ENCODE data around the gene TBC1D32. TPM values are rescaled to one million over a fixed set of nuclear protein-coding genes. Genes with fewer than 3 reads are reported as not detected.
"Not testable (repeated sequence)": the region's sequence is repeated elsewhere in the genome, so short reads cannot be mapped to it uniquely, and the experiment has no call there.

TBC1D32 gene
- total RNA-seq, 4 donors from 2014 or later, result 13.4 to 49.6 (median 22.6) TPM

DNA sequence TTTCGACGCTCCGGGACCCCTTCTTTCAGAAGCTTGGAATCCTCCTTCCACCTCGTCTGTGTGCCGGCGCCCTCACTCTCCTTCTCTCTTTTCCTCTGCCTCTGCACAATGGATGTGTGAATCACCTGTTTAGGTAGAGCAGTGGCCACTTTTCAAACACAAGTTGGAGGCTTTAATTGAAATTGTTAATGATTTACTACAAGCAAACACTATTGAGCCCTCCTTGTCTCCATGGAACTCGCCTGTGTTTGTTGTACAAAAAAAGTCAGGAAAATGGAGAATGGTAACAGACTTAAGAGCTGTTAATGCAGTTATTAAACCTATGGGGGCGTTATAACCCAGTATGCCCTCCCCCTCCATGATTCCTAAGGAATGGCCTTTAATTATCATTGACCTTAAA is 290.6 kb downstream of the TBC1D32 start:
- H3K9me3 ChIP-seq; H3K4me3 ChIP-seq; intact Hi-C loops (cut with DNase I; ENCODE audit: low total_unique reads); H3K4me1 ChIP-seq; in situ Hi-C loops (cut with MboI; ENCODE audit: low pct_ligation_motif_present in 1 of 4, low pct_unique_long_range_greater_than_20kb in 1 of 4, low sequenced_read_pairs in 3 of 4); H3K27me3 ChIP-seq; H3K36me3 ChIP-seq; DNase-seq: not testable (repeated sequence)
- 27 to 56% methylated on average over 3 to 8 of the region's 8 CpGs for WGBS, 2 donors (ENCODE audit: low coverage in 1 of 2)
- H3K27ac ChIP-seq, result peak overlapping the region in 3 of 4 donors; percentile 45 to 66 (median 59)

DNA sequence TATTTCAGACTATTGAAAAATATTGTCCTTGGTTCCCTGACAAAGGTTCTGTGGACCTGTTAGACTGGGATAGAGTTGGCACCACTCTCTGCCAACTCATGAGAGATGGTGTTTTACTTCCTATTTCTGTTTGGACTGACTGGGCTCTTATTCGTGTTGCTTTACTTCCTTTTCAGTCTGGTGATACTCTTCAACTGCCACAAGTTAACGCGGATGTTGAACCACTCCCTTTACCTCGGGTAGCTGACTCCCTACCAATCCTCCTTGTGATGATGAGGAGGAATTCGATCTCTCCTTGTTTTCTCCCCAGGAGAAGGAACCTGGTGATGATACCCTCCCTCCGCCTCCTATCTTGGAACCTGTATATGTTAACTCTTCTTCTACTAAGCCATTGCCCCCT is 291.1 kb downstream of the TBC1D32 start:
- DNase-seq; H3K4me1 ChIP-seq; H3K27me3 ChIP-seq; H3K9me3 ChIP-seq; intact Hi-C loops (cut with DNase I; ENCODE audit: low total_unique reads); H3K4me3 ChIP-seq; H3K36me3 ChIP-seq; in situ Hi-C loops (cut with MboI; ENCODE audit: low pct_ligation_motif_present in 1 of 4, low pct_unique_long_range_greater_than_20kb in 1 of 4, low sequenced_read_pairs in 3 of 4): not testable (repeated sequence)
- 48 to 51% methylated on average over 6 of the region's 6 CpGs for WGBS, 2 donors (ENCODE audit: low coverage in 1 of 2)
- H3K27ac ChIP-seq, result peak overlapping the region in 3 of 4 donors; percentile 45 to 66 (median 59)

DNA sequence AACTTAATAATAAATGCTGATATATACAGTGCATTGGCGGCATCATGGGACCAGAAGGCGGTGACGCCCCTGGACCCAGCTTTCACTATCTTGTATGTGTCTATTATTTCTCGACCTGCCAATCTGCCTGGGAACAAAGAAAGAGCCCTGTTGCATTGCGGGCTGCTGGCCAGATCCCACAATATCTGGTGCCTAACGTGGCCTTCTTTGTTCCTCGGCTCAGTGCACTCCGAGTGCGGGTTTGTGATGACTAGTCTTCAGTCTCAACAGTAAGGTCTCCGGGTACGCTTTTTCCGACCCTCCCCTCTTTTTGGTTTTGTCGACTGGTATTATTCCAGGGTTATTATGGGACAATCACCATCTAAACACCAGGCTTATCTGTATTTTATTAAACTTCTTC is 291.5 kb downstream of the TBC1D32 start:
- DNase-seq, result no peak
- in situ Hi-C loops (cut with MboI; ENCODE audit: low pct_ligation_motif_present in 1 of 4, low pct_unique_long_range_greater_than_20kb in 1 of 4, low sequenced_read_pairs in 3 of 4), result no loop called here

DNA sequence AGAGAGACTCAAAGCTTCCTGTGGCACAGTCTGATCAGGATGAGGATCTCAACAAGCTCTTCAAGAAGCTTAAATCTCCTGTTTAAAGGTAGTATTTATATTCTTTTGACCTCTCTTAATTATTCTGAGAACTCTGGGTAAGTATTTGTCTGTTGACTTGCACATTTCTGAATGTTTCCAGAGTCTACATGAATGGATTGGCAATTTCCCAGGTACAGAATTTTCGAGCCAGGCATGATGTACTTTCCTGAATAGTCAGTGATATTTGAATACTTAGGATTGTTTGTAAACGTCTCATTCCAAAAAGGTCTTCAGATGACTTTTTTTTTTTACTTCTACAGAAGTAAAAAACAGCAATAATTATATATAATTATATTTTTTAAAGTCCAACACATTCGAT is 293.4 kb downstream of the TBC1D32 start:
- no peak for DNase-seq
- in situ Hi-C loops (cut with MboI; ENCODE audit: low pct_ligation_motif_present in 1 of 4, low pct_unique_long_range_greater_than_20kb in 1 of 4, low sequenced_read_pairs in 3 of 4), result no loop called here
- TF ChIP-seq, protein P1, sequence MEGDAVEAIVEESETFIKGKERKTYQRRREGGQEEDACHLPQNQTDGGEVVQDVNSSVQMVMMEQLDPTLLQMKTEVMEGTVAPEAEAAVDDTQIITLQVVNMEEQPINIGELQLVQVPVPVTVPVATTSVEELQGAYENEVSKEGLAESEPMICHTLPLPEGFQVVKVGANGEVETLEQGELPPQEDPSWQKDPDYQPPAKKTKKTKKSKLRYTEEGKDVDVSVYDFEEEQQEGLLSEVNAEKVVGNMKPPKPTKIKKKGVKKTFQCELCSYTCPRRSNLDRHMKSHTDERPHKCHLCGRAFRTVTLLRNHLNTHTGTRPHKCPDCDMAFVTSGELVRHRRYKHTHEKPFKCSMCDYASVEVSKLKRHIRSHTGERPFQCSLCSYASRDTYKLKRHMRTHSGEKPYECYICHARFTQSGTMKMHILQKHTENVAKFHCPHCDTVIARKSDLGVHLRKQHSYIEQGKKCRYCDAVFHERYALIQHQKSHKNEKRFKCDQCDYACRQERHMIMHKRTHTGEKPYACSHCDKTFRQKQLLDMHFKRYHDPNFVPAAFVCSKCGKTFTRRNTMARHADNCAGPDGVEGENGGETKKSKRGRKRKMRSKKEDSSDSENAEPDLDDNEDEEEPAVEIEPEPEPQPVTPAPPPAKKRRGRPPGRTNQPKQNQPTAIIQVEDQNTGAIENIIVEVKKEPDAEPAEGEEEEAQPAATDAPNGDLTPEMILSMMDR (IDR thresholded peaks at IDR 0.05), result no peak
- no peak for TF ChIP-seq POLR2AphosphoS5 (IDR thresholded peaks at IDR 0.05)
- TF ChIP-seq EP300 (IDR thresholded peaks at IDR 0.05; ENCODE audit: low read depth), result no peak
- Histone ChIP-seq H3K9me3 (peaks cover 0 to 2% of the 10 kb centered on the region in 2 donors), H3K36me3 (no peaks in the 10 kb centered on the region), H3K4me3 (no peak overlapping the region), H3K27ac (no peak overlapping the region), H3K4me1 (peaks cover 0 to 5% (median 0%) of the 10 kb centered on the region in 4 donors), H3K27me3 (no peaks in the 10 kb centered on the region)
- WGBS, 2 donors (ENCODE audit: low coverage in 1 of 2), result 72 to 76% methylated on average over 3 of the region's 3 CpGs
- intact Hi-C loops (cut with DNase I; ENCODE audit: low total_unique reads), result no loop called here

More for the DNA sequence above, 291.5 kb downstream of the TBC1D32 start:
- H3K4me3 ChIP-seq, result no peak overlapping the region
- peaks cover 0 to 2% of the 10 kb centered on the region in 2 donors for H3K9me3 ChIP-seq
- TF ChIP-seq EP300 (IDR thresholded peaks at IDR 0.05; ENCODE audit: low read depth) (no peak), POLR2AphosphoS5 (IDR thresholded peaks at IDR 0.05) (no peak), POLR2A (IDR thresholded peaks at IDR 0.05) (no peak)
- TF ChIP-seq, protein P1 (IDR thresholded peaks at IDR 0.05), result no peak
- WGBS, 2 donors (ENCODE audit: low coverage in 1 of 2), result 89% methylated on average over 13 of the region's 13 CpGs; no CpG with 5 or more reads in 1 of the 2 donors
- no peaks in the 10 kb centered on the region for H3K27me3 ChIP-seq
- H3K27ac ChIP-seq, result peak overlapping the region in 3 of 4 donors; percentile 45 to 66 (median 59)
- no peaks in the 10 kb centered on the region for H3K36me3 ChIP-seq
- peaks cover 0 to 5% (median 0%) of the 10 kb centered on the region in 4 donors for H3K4me1 ChIP-seq
- intact Hi-C loops (cut with DNase I; ENCODE audit: low total_unique reads), result no loop called here

DNA sequence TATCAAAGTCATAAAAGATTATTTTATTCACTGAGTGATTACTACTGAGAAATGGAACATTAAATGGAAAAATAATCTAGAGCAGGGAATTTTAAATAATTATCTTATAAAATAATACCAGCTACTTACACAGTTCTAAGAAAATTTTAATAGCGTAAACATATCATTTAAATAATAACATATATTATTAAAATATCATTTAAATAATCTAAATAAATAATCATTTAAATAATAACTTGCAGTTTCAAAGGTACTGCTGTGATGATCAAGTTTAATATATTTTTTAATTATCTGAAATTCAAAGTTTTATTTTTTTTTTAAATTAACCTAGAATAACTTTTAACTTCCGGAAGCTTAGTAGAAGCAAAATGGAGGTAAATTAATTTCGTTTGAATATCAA is 301.2 kb downstream of the TBC1D32 start:
- intact Hi-C loops (cut with DNase I; ENCODE audit: low total_unique reads), result no loop called here
- WGBS, 2 donors (ENCODE audit: low coverage in 1 of 2), result 73 to 92% methylated on average over 3 of the region's 3 CpGs

More for the DNA sequence above, 301.2 kb downstream of the TBC1D32 start:
- Histone ChIP-seq H3K36me3 (no peaks in the 10 kb centered on the region), H3K4me3 (no peak overlapping the region), H3K27me3 (no peaks in the 10 kb centered on the region), H3K27ac (no peak overlapping the region), H3K9me3 (no peaks in the 10 kb centered on the region), H3K4me1 (no peaks in the 10 kb centered on the region)
- TF ChIP-seq EP300 (IDR thresholded peaks at IDR 0.05; ENCODE audit: low read depth) (no peak), POLR2A (IDR thresholded peaks at IDR 0.05) (no peak), POLR2AphosphoS5 (IDR thresholded peaks at IDR 0.05) (no peak)
- TF ChIP-seq, protein P1 (IDR thresholded peaks at IDR 0.05), result no peak
- no peak for DNase-seq
- in situ Hi-C loops (cut with MboI; ENCODE audit: low pct_ligation_motif_present in 1 of 4, low pct_unique_long_range_greater_than_20kb in 1 of 4, low sequenced_read_pairs in 3 of 4), result no loop called here
